Smooth muscle cell (in vitro differentiated cells): ENCODE data around the gene BICC1. TPM values are rescaled to one million over a fixed set of nuclear protein-coding genes. Genes with fewer than 3 reads are reported as not detected.
"Not testable (repeated sequence)": the region's sequence is repeated elsewhere in the genome, so short reads cannot be mapped to it uniquely, and the experiment has no call there.

Source experiments
- DNase-seq: peaks from one replicate; lab custom pipeline; 2025; ENCODE audit not compliant: unreplicated experiment; lab: John Stamatoyannopoulos, UW
- H2AFZ ChIP-seq: fragments of 200-600 bp; sonication (generic); 2 replicates; pipeline ENCODE4 v1.6.0; 2016; ENCODE audit warnings: antibody characterized with exemption, low read depth, mild to moderate bottlenecking
- H3F3A ChIP-seq: fragments of 200-600 bp; sonication (generic); 2 replicates; pipeline ENCODE4 v1.6.0; 2017; ENCODE audit warnings: antibody characterized with exemption, low read depth
- H3K27ac ChIP-seq: fragments of 200-600 bp; sonication (generic); 2 replicates; pipeline ENCODE4 v1.5.1; 2016; ENCODE audit warnings: low read depth, mild to moderate bottlenecking
- H3K27me3 ChIP-seq: fragments of 200-600 bp; sonication (generic); 2 replicates; pipeline ENCODE4 v1.6.1; 2016; ENCODE audit warnings: low read depth, mild to moderate bottlenecking
- H3K36me3 ChIP-seq: fragments of 200-600 bp; sonication (generic); 2 replicates; pipeline ENCODE4 v1.5.1; 2016; ENCODE audit warnings: low read depth
- H3K4me1 ChIP-seq: fragments of 200-600 bp; sonication (generic); 2 replicates; pipeline ENCODE4 v1.5.1; 2016; ENCODE audit warnings: low read depth
- H3K4me2 ChIP-seq: fragments of 200-600 bp; sonication (generic); 2 replicates; pipeline ENCODE4 v1.6.0; 2016; ENCODE audit warnings: mild to moderate bottlenecking
- H3K4me3 ChIP-seq: fragments of 200-600 bp; sonication (generic); 2 replicates; pipeline ENCODE4 v1.5.1; 2016; ENCODE audit warnings: mild to moderate bottlenecking
- H3K79me2 ChIP-seq: fragments of 200-600 bp; sonication (generic); 2 replicates; pipeline ENCODE4 v1.6.0; 2016; ENCODE audit warnings: low read depth, mild to moderate bottlenecking
- H3K9ac ChIP-seq: fragments of 200-600 bp; sonication (generic); 2 replicates; pipeline ENCODE4 v1.6.0; 2016; ENCODE audit warnings: low read depth
- H3K9me3 ChIP-seq: fragments of 200-600 bp; sonication (generic); replicated peaks from 2 replicates; pipeline ENCODE4 v1.5.1; 2016; ENCODE audit warnings: low read depth
- H4K20me1 ChIP-seq: fragments of 200-600 bp; sonication (generic); 2 replicates; pipeline ENCODE4 v1.6.0; 2016; ENCODE audit warnings: low read depth
- WGBS: methylation state at CpG from one replicate; pipeline ENCODE4 v1.1.7; 2016; ENCODE audit warnings: low lambda C conversion rate; 5-methylcytosine and 5-hydroxymethylcytosine counted together
- polyA plus RNA-seq: library from polyadenylated mRNA; unstranded; fragments of >200 nt; fragmentation: Nextera tagmentation; extraction: Ambion mirVana; gene quantifications from 2 replicates; pipeline ENCODE4 v1.2.1, GENCODE V29; 2016
- total RNA-seq: library from RNA; depleted of rRNA; stranded (reverse); fragments of >200 nt; gene quantifications from 2 replicates; pipeline ENCODE4 v1.2.3, GENCODE V29; 2014
- TF ChIP-seq, protein P1 (sequence below): fragments of 200-600 bp; sonication (generic); IDR thresholded peaks from 2 replicates; pipeline ENCODE4 v1.5.1; 2017; ENCODE audit warnings: borderline replicate concordance, mild to moderate bottlenecking, antibody characterized with exemption; ENCODE audit not compliant: insufficient read depth, poor library complexity, severe bottlenecking

The BICC1 gene
- total and polyA plus RNA-seq, 2 experiments from 2014 or later, result 7.9 to 23.0 TPM

DNA sequence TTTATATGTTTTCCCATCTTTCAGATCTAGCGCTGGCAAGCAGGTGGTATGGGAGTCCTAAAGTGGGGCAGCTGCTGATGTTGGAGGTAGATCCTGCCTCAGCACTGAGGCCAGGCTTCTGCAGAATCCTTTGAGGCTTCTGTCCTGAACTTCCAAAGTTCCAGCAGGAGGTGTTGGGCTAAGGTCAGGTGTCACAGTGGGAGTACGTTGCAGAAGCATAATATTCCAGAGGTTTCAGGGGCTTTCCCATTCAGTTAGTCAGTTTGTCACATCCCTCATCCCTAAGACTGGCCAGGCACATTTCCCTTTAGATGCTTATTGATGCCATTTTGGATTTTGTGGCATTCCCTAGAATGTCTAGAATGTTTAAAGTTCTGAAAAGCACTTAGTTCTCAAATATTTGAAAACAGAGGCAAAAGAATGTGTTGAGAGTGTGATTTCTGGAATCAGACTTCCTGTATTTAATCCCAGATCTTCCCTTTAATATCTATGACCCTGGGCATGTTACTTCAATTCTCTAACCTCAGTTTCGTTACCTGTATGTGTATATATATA lies 344.7 kb downstream of the BICC1 start:
- Histone ChIP-seq H3K4me3 (no peak overlapping the region), H3K79me2 (no peaks in the 10 kb centered on the region), H4K20me1 (no peaks in the 10 kb centered on the region), H3K4me1 (peaks cover 4% of the 10 kb centered on the region), H3K9ac (no peak overlapping the region), H3F3A (no peaks in the 10 kb centered on the region), H3K27me3 (no peaks in the 10 kb centered on the region), H3K4me2 (no peak overlapping the region), H3K27ac (peak overlapping the region; percentile 36), H3K9me3 (no peaks in the 10 kb centered on the region), H2AFZ (no peak overlapping the region), H3K36me3 (no peaks in the 10 kb centered on the region)
- WGBS, result 88% methylated on average over 3 of the region's 3 CpGs
- no peak for DNase-seq
- TF ChIP-seq, protein P1, sequence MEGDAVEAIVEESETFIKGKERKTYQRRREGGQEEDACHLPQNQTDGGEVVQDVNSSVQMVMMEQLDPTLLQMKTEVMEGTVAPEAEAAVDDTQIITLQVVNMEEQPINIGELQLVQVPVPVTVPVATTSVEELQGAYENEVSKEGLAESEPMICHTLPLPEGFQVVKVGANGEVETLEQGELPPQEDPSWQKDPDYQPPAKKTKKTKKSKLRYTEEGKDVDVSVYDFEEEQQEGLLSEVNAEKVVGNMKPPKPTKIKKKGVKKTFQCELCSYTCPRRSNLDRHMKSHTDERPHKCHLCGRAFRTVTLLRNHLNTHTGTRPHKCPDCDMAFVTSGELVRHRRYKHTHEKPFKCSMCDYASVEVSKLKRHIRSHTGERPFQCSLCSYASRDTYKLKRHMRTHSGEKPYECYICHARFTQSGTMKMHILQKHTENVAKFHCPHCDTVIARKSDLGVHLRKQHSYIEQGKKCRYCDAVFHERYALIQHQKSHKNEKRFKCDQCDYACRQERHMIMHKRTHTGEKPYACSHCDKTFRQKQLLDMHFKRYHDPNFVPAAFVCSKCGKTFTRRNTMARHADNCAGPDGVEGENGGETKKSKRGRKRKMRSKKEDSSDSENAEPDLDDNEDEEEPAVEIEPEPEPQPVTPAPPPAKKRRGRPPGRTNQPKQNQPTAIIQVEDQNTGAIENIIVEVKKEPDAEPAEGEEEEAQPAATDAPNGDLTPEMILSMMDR, result no peak

GRCh38 chr10:58858123-58858522 lies 345.5 kb downstream of the BICC1 start:
- not testable (repeated sequence) for H3K9me3 ChIP-seq, H3K9ac ChIP-seq, H3K36me3 ChIP-seq, H3K4me3 ChIP-seq, H3F3A ChIP-seq, DNase-seq, H4K20me1 ChIP-seq, H3K27ac ChIP-seq, H3K4me1 ChIP-seq, H2AFZ ChIP-seq, H3K27me3 ChIP-seq, H3K79me2 ChIP-seq, H3K4me2 ChIP-seq
- WGBS, result 100% methylated on average over 1 of the region's 1 CpG

- Histone ChIP-seq H3K4me1 (peaks cover 4% of the 10 kb centered on the region), H3K4me2 (no peak overlapping the region), H3K79me2 (no peaks in the 10 kb centered on the region), H3K27ac (no peak overlapping the region), H3F3A (no peaks in the 10 kb centered on the region), H3K9me3 (no peaks in the 10 kb centered on the region), H2AFZ (no peak overlapping the region), H3K27me3 (no peaks in the 10 kb centered on the region), H3K36me3 (no peaks in the 10 kb centered on the region), H3K4me3 (no peak overlapping the region), H4K20me1 (no peaks in the 10 kb centered on the region), H3K9ac (no peak overlapping the region)
- WGBS, result 100% methylated on average over 2 of the region's 2 CpGs
- DNase-seq, result no peak
- TF ChIP-seq, protein P1, result no peak
Observed at GRCh38 chr10:58859526-58859925, 346.9 kb downstream of the BICC1 start.

DNA sequence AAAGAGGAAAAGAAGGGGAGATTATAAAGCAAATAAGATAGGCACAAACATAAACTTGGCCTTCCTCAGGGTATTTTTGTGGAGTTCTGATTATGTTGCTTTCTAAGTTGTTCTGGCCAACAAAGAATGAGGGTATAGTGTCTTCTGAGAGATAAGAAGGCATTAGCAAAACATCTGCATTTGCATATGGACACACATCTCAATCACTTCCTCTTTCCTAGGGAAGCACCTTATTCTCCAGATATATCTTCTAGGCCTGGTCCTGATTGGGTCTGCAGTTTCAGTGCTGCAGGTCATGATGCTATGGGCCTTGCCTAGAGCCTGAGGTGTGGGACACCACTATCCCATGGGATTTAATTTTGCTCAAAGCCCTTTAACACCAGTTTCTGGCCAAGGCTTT lies 355.0 kb downstream of the BICC1 start:
- Histone ChIP-seq H3K27me3 (no peaks in the 10 kb centered on the region), H3K4me1 (no peaks in the 10 kb centered on the region), H4K20me1 (no peaks in the 10 kb centered on the region), H3K4me3 (no peak overlapping the region), H3K9ac (no peak overlapping the region), H2AFZ (no peak overlapping the region), H3K27ac (no peak overlapping the region), H3K4me2 (no peak overlapping the region), H3F3A (no peaks in the 10 kb centered on the region), H3K79me2 (no peaks in the 10 kb centered on the region), H3K9me3 (no peaks in the 10 kb centered on the region), H3K36me3 (no peaks in the 10 kb centered on the region)
- TF ChIP-seq, protein P1, result no peak
- no peak for DNase-seq
